ENCODE results near the gene CEBPG.

DNA sequence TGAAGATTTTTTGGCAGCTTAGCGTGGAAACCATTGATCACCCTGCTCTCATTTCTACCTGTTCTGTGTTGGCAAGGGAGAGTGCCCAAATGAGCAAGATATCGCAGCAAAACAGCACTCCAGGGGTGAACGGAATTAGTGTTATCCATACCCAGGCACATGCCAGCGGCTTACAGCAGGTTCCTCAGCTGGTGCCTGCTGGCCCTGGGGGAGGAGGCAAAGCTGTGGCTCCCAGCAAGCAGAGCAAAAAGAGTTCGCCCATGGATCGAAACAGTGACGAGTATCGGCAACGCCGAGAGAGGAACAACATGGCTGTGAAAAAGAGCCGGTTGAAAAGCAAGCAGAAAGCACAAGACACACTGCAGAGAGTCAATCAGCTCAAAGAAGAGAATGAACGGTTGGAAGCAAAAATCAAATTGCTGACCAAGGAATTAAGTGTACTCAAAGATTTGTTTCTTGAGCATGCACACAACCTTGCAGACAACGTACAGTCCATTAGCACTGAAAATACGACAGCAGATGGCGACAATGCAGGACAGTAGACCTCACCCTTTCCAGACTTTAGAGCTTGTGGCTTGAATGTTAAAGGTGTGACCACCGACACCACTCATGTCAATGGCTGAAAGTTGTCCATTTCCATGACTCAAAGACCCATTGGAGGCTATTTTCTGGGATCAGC is 5.8 kb downstream of the CEBPG start:
- TF ChIP-seq, protein P1, sequence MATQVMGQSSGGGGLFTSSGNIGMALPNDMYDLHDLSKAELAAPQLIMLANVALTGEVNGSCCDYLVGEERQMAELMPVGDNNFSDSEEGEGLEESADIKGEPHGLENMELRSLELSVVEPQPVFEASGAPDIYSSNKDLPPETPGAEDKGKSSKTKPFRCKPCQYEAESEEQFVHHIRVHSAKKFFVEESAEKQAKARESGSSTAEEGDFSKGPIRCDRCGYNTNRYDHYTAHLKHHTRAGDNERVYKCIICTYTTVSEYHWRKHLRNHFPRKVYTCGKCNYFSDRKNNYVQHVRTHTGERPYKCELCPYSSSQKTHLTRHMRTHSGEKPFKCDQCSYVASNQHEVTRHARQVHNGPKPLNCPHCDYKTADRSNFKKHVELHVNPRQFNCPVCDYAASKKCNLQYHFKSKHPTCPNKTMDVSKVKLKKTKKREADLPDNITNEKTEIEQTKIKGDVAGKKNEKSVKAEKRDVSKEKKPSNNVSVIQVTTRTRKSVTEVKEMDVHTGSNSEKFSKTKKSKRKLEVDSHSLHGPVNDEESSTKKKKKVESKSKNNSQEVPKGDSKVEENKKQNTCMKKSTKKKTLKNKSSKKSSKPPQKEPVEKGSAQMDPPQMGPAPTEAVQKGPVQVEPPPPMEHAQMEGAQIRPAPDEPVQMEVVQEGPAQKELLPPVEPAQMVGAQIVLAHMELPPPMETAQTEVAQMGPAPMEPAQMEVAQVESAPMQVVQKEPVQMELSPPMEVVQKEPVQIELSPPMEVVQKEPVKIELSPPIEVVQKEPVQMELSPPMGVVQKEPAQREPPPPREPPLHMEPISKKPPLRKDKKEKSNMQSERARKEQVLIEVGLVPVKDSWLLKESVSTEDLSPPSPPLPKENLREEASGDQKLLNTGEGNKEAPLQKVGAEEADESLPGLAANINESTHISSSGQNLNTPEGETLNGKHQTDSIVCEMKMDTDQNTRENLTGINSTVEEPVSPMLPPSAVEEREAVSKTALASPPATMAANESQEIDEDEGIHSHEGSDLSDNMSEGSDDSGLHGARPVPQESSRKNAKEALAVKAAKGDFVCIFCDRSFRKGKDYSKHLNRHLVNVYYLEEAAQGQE (IDR thresholded peaks at IDR 0.05; ENCODE audit: borderline replicate concordance), result no peak
- TF ChIP-seq CTCF (IDR thresholded peaks at IDR 0.05; ENCODE audit: poor library complexity, severe bottlenecking) (no peak), EZH2 (IDR thresholded peaks at IDR 0.05; ENCODE audit: borderline replicate concordance, insufficient read depth, low read length, poor library complexity, severe bottlenecking) (no peak), EP300 (conservative IDR thresholded peaks at IDR 0.05; ENCODE audit: poor library complexity, severe bottlenecking) (no peak)
